ENCODE results near the gene EPHB1. TPM values are rescaled to one million over a fixed set of nuclear protein-coding genes. Genes with fewer than 3 reads are reported as not detected.
A peak's percentile ranks its signal among the peaks of the same experiment; 100 is the strongest.
"Not testable (repeated sequence)": the region's sequence is repeated elsewhere in the genome, so short reads cannot be mapped to it uniquely, and the experiment has no call there.

Gene EPHB1
- total and polyA plus RNA-seq, 2 of the 13 experiments (the other 11 are each of a cell fraction or from before 2014, with no cell fraction given): 0.07 to 0.21 TPM

GRCh38 chr3:134788283-134788682 lies 6.8 kb upstream of the EPHB1 start:
- H4K20me1 ChIP-seq (ENCODE audit: insufficient read depth, low read length); H2AFZ ChIP-seq (ENCODE audit: low read length); BruUV-seq (replicated peaks); H3K36me3 ChIP-seq (replicated peaks in 1 of 2; ENCODE audit: control insufficient read depth in 1 of 2, insufficient read depth in 2 of 2, low read length in 2 of 2); H3K4me3 ChIP-seq (replicated peaks in 1 of 3; ENCODE audit: insufficient read depth in 1 of 3, low read depth in 2 of 3, low read length in 3 of 3); H3K4me1 ChIP-seq (ENCODE audit: insufficient read depth, low read length); H3K27me3 ChIP-seq (ENCODE audit: control insufficient read depth in 1 of 2, insufficient read depth in 2 of 2, low read length in 2 of 2); H3K4me2 ChIP-seq (ENCODE audit: low read depth, low read length); H3K9me3 ChIP-seq (ENCODE audit: low read length); CTCF ChIA-PET (ENCODE audit: low intra/inter-chr PET ratio, low total read pairs); POLR2A ChIA-PET; H3K9ac ChIP-seq (ENCODE audit: insufficient read depth, low read depth, low read length); H3K27ac ChIP-seq (ENCODE audit: extremely low read length, insufficient read depth, low read length); intact Hi-C loops (cut with micrococcal nuclease; ENCODE audit: unreplicated experiment); ATAC-seq; FAIRE-seq; H3K79me2 ChIP-seq (ENCODE audit: insufficient read depth, low read length); in situ Hi-C loops (cut with HindIII; ENCODE audit: extremely low pct_ligation_motif_present, low pct_unique_long_range_greater_than_20kb); DNase-seq (ENCODE audit: low spot score): not testable (repeated sequence)
- peak; percentile 45 for TF ChIP-seq HNRNPK (IDR thresholded peaks at IDR 0.05; ENCODE audit: low read depth, low read length, poor library complexity, severe bottlenecking)
- WGBS (ENCODE audit: low lambda C conversion rate): 24% methylated on average over 4 of the region's 4 CpGs

GRCh38 chr3:134790065-134790464 lies 5.0 kb upstream of the EPHB1 start:
- intact Hi-C loops (cut with micrococcal nuclease; ENCODE audit: unreplicated experiment) (no loop called here), in situ Hi-C loops (cut with HindIII; ENCODE audit: extremely low pct_ligation_motif_present, low pct_unique_long_range_greater_than_20kb) (loop anchor here (10.0 kb wide), 2 partner anchors 715 to 1105 kb away; no protein-coding TSS in a partner anchor)
- Histone ChIP-seq H3K27me3 (ENCODE audit: control insufficient read depth in 1 of 2, insufficient read depth in 2 of 2, low read length in 2 of 2) (peaks cover 0 to 9% of the 10 kb centered on the region in 2 experiments; a peak in 3 of 5 replicates), H2AFZ (ENCODE audit: low read length) (no peak overlapping the region), H3K27ac (ENCODE audit: extremely low read length, insufficient read depth, low read length) (no peak overlapping the region), H3K4me3 (replicated peaks in 1 of 3; ENCODE audit: insufficient read depth in 1 of 3, low read depth in 2 of 3, low read length in 3 of 3) (no peak overlapping the region), H3K79me2 (ENCODE audit: insufficient read depth, low read length) (no peaks in the 10 kb centered on the region), H3K4me1 (ENCODE audit: insufficient read depth, low read length) (0 out of 2 replicates have a peak, but pooled peaks cover 2% of the 10 kb centered on the region), H3K9ac (ENCODE audit: insufficient read depth, low read depth, low read length) (no peak overlapping the region), H4K20me1 (ENCODE audit: insufficient read depth, low read length) (no peaks in the 10 kb centered on the region), H3K4me2 (ENCODE audit: low read depth, low read length) (no peak overlapping the region), H3K9me3 (ENCODE audit: low read length) (no peaks in the 10 kb centered on the region), H3K36me3 (replicated peaks in 1 of 2; ENCODE audit: control insufficient read depth in 1 of 2, insufficient read depth in 2 of 2, low read length in 2 of 2) (no peaks in the 10 kb centered on the region)
- no peak for FAIRE-seq
- ChIA-PET POLR2A (no interaction called here), CTCF (ENCODE audit: low intra/inter-chr PET ratio, low total read pairs) (no interaction called here)
- BruUV-seq (replicated peaks): no TSS peak
- 15% methylated on average over 2 of the region's 2 CpGs for WGBS (ENCODE audit: low lambda C conversion rate)
- DNase-seq (ENCODE audit: low spot score): no peak
- no peak for ATAC-seq
- TF ChIP-seq NBN (conservative IDR thresholded peaks at IDR 0.05) (no peak), GLMP (CRISPR knock-in tag; IDR thresholded peaks at IDR 0.05; ENCODE audit: borderline replicate concordance) (no peak), ZNF276 (CRISPR knock-in tag; IDR thresholded peaks at IDR 0.05; ENCODE audit: low read depth) (no peak), PLSCR1 (CRISPR knock-in tag; IDR thresholded peaks at IDR 0.05; ENCODE audit: borderline replicate concordance) (no peak), PHF20 (CRISPR knock-in tag; IDR thresholded peaks at IDR 0.05) (no peak), NONO (IDR thresholded peaks at IDR 0.05) (no peak), NONO (CRISPR knock-in tag; conservative IDR thresholded peaks at IDR 0.05) (no peak)
